OCI-LY7 (cell line): Measurements from ENCODE around the gene RBM33. TPM values are rescaled to one million over a fixed set of nuclear protein-coding genes. Genes with fewer than 3 reads are reported as not detected.

Experiments used
- BruUV-seq: library from RNA; stranded (reverse); fragments of 400-500 nt; replicated peaks from 2 replicates; lab custom pipeline; 2021; lab: Mats Ljungman, UMichigan
- CTCF ChIA-PET: fragments of 300-600 bp; sonication (Branson Sonifier 250); formaldehyde crosslinking; loops from one replicate; lab custom pipeline; 2022; ENCODE audit warnings: antibody characterized with exemption; ENCODE audit not compliant: unreplicated experiment; lab: Charles Lee
- POLR2A ChIA-PET: fragments of 300-600 bp; sonication (Branson Sonifier 250); formaldehyde crosslinking; loops from one replicate; lab custom pipeline; 2022; ENCODE audit warnings: antibody characterized with exemption; lab: Charles Lee
- DNase-seq: peaks from one replicate; pipeline ENCODE4 v3.0.0-alpha.2; 2015; ENCODE audit warnings: low spot score
- H2AFZ ChIP-seq: fragments of 200-600 bp; sonication (generic), shearing (Covaris generic); 2 replicates; pipeline ENCODE4 v1.6.1; 2014; ENCODE audit warnings: mild to moderate bottlenecking, antibody characterized with exemption, low read length, moderate library complexity
- H3K27ac ChIP-seq: fragments of 200-600 bp; sonication (generic); 2 replicates; pipeline ENCODE4 v1.5.1; 2014; ENCODE audit warnings: mixed run types, low read depth, mild to moderate bottlenecking, moderate library complexity, low read length, inconsistent platforms; ENCODE audit not compliant: poor library complexity, severe bottlenecking
- H3K36me3 ChIP-seq: fragments of 200-600 bp; sonication (generic); 2 replicates; pipeline ENCODE4 v1.6.1; 2014; ENCODE audit warnings: mild to moderate bottlenecking, antibody characterized with exemption, low read length, moderate library complexity, mixed read lengths; ENCODE audit not compliant: insufficient read depth
- H3K4me1 ChIP-seq: fragments of 200-600 bp; sonication (generic); 2 replicates; pipeline ENCODE4 v1.5.1; 2014; ENCODE audit warnings: mild to moderate bottlenecking, low read length; ENCODE audit not compliant: insufficient read depth, poor library complexity, severe bottlenecking
- H3K4me2 ChIP-seq: fragments of 200-600 bp; sonication (generic); 2 replicates; pipeline ENCODE4 v1.6.1; 2014; ENCODE audit warnings: mild to moderate bottlenecking, low read length
- H3K4me3 ChIP-seq: fragments of 200-600 bp; sonication (generic); 2 replicates; pipeline ENCODE4 v1.5.1; 2014; ENCODE audit warnings: mild to moderate bottlenecking, low read depth, low read length; ENCODE audit not compliant: poor library complexity, severe bottlenecking
- H3K79me2 ChIP-seq: fragments of 200-600 bp; sonication (generic); 2 replicates; pipeline ENCODE4 v1.6.1; 2016; ENCODE audit warnings: low read depth, mild to moderate bottlenecking, low read length, moderate library complexity, mixed read lengths; ENCODE audit not compliant: insufficient read depth
- H3K9me2 ChIP-seq: fragments of 200-600 bp; sonication (generic); 2 replicates; pipeline ENCODE4 v1.6.1; 2016; ENCODE audit warnings: mild to moderate bottlenecking, low read length, mixed read lengths; ENCODE audit not compliant: insufficient read depth
- H3K9me3 ChIP-seq: fragments of 200-600 bp; sonication (generic); 2 replicates; pipeline ENCODE4 v1.6.1; 2014; ENCODE audit warnings: mild to moderate bottlenecking, mixed run types, low read length, mixed read lengths
- H4K20me1 ChIP-seq: fragments of 200-600 bp; sonication (generic); 2 replicates; pipeline ENCODE4 v1.6.1; 2014; ENCODE audit warnings: mild to moderate bottlenecking, antibody characterized with exemption, low read length, moderate library complexity, mixed read lengths; ENCODE audit not compliant: insufficient read depth
- CTCF ChIP-seq: fragments of 200-600 bp; sonication (generic); conservative IDR thresholded peaks from 2 replicates; pipeline ENCODE4 v1.5.1; 2014; ENCODE audit warnings: mild to moderate bottlenecking, antibody characterized with exemption, low read length, moderate library complexity, mixed read lengths
- EZH2phosphoT487 ChIP-seq: fragments of 200-600 bp; sonication (generic); IDR thresholded peaks from 2 replicates; pipeline ENCODE4 v1.6.1; 2018; ENCODE audit warnings: low read depth, borderline replicate concordance, mild to moderate bottlenecking, mixed run types, antibody characterized with exemption, low read length, moderate library complexity, mixed read lengths
- intact Hi-C: fragments of 100-400 bp; cut with micrococcal nuclease; formaldehyde crosslinking; loops from one replicate; pipeline ENCODE4 v1.10.0; 2022; ENCODE audit not compliant: unreplicated experiment
- total RNA-seq, 2 experiments: library from RNA; depleted of rRNA in 1 of 2; stranded (reverse); fragments of >200 nt in 1 of 2; shearing (Covaris generic) in 1 of 2; gene quantifications; 2 replicates each; pipeline ENCODE4 v1.2.3, GENCODE V29; 2014 to 2022

Gene RBM33
- total RNA-seq, 2 experiments from 2014 or later, result 67.6 to 127 TPM

- H3K36me3 ChIP-seq, result peaks cover 34% of the 10 kb centered on the region
- peaks cover 13% of the 10 kb centered on the region for H3K9me3 ChIP-seq
- peaks cover 100% of the 10 kb centered on the region for H3K79me2 ChIP-seq
- peaks cover 27% of the 10 kb centered on the region; the same call in 1 of the 2 replicates for H4K20me1 ChIP-seq
- no peak for DNase-seq
- TF ChIP-seq CTCF, result no peak
- no peak for TF ChIP-seq EZH2phosphoT487
- peaks cover 84% of the 10 kb centered on the region for H3K4me1 ChIP-seq
- CTCF ChIA-PET, result no interaction called here
- peak overlapping the region; percentile 60 for H3K4me3 ChIP-seq
- H3K27ac ChIP-seq, result peak overlapping the region; percentile 86
- peak overlapping the region; percentile 78 for H3K4me2 ChIP-seq
- H3K9me2 ChIP-seq, result no peaks in the 10 kb centered on the region
- POLR2A ChIA-PET, result no interaction called here
- H2AFZ ChIP-seq, result no peak overlapping the region
- intact Hi-C loops, result no loop called here
- BruUV-seq, result no TSS peak
Observed at GRCh38 chr7:155653803-155654202, 9.3 kb downstream of the RBM33 start.

- POLR2A ChIA-PET, result interaction anchor here (0.8 to 1.7 kb wide), 2 partner anchors 51 to 64 kb away, joined by 3 to 5 read pairs; no protein-coding TSS in a partner anchor
- peaks cover 41% of the 10 kb centered on the region for H3K36me3 ChIP-seq
- intact Hi-C loops, result no loop called here
Observed at GRCh38 chr7:155656891-155657290, 12.4 kb downstream of the RBM33 start.

More at GRCh38 chr7:155656891-155657290, 12.4 kb downstream of the RBM33 start:
- no peak overlapping the region for H3K4me3 ChIP-seq
- no peak overlapping the region for H2AFZ ChIP-seq
- H3K79me2 ChIP-seq, result peaks cover 100% of the 10 kb centered on the region
- BruUV-seq, result no TSS peak
- H4K20me1 ChIP-seq, result peaks cover 46% of the 10 kb centered on the region
- 0 out of 2 replicates have a peak overlapping the region, but pooled peaks have one; percentile 78 for H3K4me2 ChIP-seq
- no peak for DNase-seq
- TF ChIP-seq EZH2phosphoT487, result no peak
- no peak for TF ChIP-seq CTCF
- H3K4me1 ChIP-seq, result peaks cover 74% of the 10 kb centered on the region
- no peak overlapping the region for H3K27ac ChIP-seq
- peaks cover 11% of the 10 kb centered on the region; the same call in 1 of the 2 replicates for H3K9me3 ChIP-seq
- CTCF ChIA-PET, result no interaction called here
- no peaks in the 10 kb centered on the region for H3K9me2 ChIP-seq
